Measurements from ENCODE around the gene HNRNPUL1.
A peak's percentile ranks its signal among the peaks of the same experiment; 100 is the strongest.

Gene HNRNPUL1

GRCh38 chr19:41264581-41265394 lies 616 bp downstream of the HNRNPUL1 start:
- H3K4me3 ChIP-seq (ENCODE audit: low read depth, low read length) = peak overlapping the region; percentile 89
- no peak for TF ChIP-seq CTCF (IDR thresholded peaks at IDR 0.05; ENCODE audit: insufficient read depth, low read depth, low read length, missing control alignments)
- peak; percentile 77 for DNase-seq (ENCODE audit: low read depth)

GRCh38 chr19:41265395-41266153 lies 1.4 kb downstream of the HNRNPUL1 start:
- peak; percentile 35 for DNase-seq (ENCODE audit: low read depth)
- TF ChIP-seq CTCF (IDR thresholded peaks at IDR 0.05; ENCODE audit: insufficient read depth, low read depth, low read length, missing control alignments) = no peak
- H3K4me3 ChIP-seq (ENCODE audit: low read depth, low read length) = peak overlapping the region; percentile 89

GRCh38 chr19:41269055-41269454 lies 4.9 kb downstream of the HNRNPUL1 start:
- no peak for DNase-seq (ENCODE audit: low read depth)
- TF ChIP-seq CTCF (IDR thresholded peaks at IDR 0.05; ENCODE audit: insufficient read depth, low read depth, low read length, missing control alignments) = no peak

GRCh38 chr19:41269571-41269970 lies 5.4 kb downstream of the HNRNPUL1 start:
- H3K4me3 ChIP-seq (ENCODE audit: low read depth, low read length) = no peak overlapping the region
- no peak for DNase-seq (ENCODE audit: low read depth)
- TF ChIP-seq CTCF (IDR thresholded peaks at IDR 0.05; ENCODE audit: insufficient read depth, low read depth, low read length, missing control alignments) = no peak

More at GRCh38 chr19:41269055-41269454, 4.9 kb downstream of the HNRNPUL1 start:
- no peak overlapping the region for H3K4me3 ChIP-seq (ENCODE audit: low read depth, low read length)

- no peak for TF ChIP-seq CTCF (IDR thresholded peaks at IDR 0.05; ENCODE audit: insufficient read depth, low read depth, low read length, missing control alignments)
- H3K4me3 ChIP-seq (ENCODE audit: low read depth, low read length) = no peak overlapping the region
- no peak for DNase-seq (ENCODE audit: low read depth)
Observed at GRCh38 chr19:41273076-41273475, 8.9 kb downstream of the HNRNPUL1 start.

- no peak for DNase-seq (ENCODE audit: low read depth)
- H3K4me3 ChIP-seq (ENCODE audit: low read depth, low read length) = no peak overlapping the region
- no peak for TF ChIP-seq CTCF (IDR thresholded peaks at IDR 0.05; ENCODE audit: insufficient read depth, low read depth, low read length, missing control alignments)
Observed at GRCh38 chr19:41274802-41275201, 10.6 kb downstream of the HNRNPUL1 start.
